CD4-positive, alpha-beta memory T cell (primary cell): ENCODE results near the gene CUX1. TPM values are rescaled to one million over a fixed set of nuclear protein-coding genes. Genes with fewer than 3 reads are reported as not detected.
A peak's percentile ranks its signal among the peaks of the same experiment; 100 is the strongest.
"Not testable (repeated sequence)": the region's sequence is repeated elsewhere in the genome, so short reads cannot be mapped to it uniquely, and the experiment has no call there.

Source experiments
- CTCF ChIA-PET: fragments of 350-600 bp; sonication (Branson Sonifier 250); formaldehyde crosslinking; loops from one replicate; lab custom pipeline; 2021; ENCODE audit warnings: inconsistent platforms; ENCODE audit not compliant: partially characterized antibody; lab: Charles Lee
- POLR2A ChIA-PET: fragments of 350-600 bp; sonication (Branson Sonifier 250); formaldehyde crosslinking; loops from one replicate; lab custom pipeline; 2021; ENCODE audit not compliant: partially characterized antibody; lab: Charles Lee
- DNase-seq, 5 donors: peaks; one replicate each; pipeline versions ENCODE4 v3.0.0 to v3.0.0-alpha.2; 2020 to 2022; ENCODE audit warnings: mixed read lengths in 1 of 5
- H3K27ac ChIP-seq: one replicate; pipeline ENCODE4 v1.7.0; 2013; ENCODE audit warnings: low read depth, low read length
- H3K27me3 ChIP-seq: 2 replicates; pipeline ENCODE4 v1.7.0; 2013; ENCODE audit warnings: mild to moderate bottlenecking, low read length, moderate library complexity; ENCODE audit not compliant: insufficient read depth
- H3K36me3 ChIP-seq: 2 replicates; pipeline ENCODE4 v1.7.0; 2013; ENCODE audit warnings: mild to moderate bottlenecking, low read length, moderate library complexity; ENCODE audit not compliant: insufficient read depth
- H3K4me1 ChIP-seq: 2 replicates; pipeline ENCODE4 v1.7.0; 2013; ENCODE audit warnings: mild to moderate bottlenecking, low read length, moderate library complexity; ENCODE audit not compliant: insufficient read depth
- H3K4me3 ChIP-seq, 2 donors: one replicate each; pipeline ENCODE4 v1.7.0; 2013; ENCODE audit warnings: low read length in 2 of 2, mild to moderate bottlenecking in 1 of 2
- H3K9me3 ChIP-seq, 2 donors: one replicate each; pipeline ENCODE4 v1.7.0; 2013; ENCODE audit warnings: low read length in 2 of 2, control low read depth in 1 of 2; ENCODE audit not compliant: control insufficient read depth in 1 of 2
- H3K27ac Mint-ChIP-seq, 7 donors: one replicate each; pipeline ENCODE4 v1.8.0; 2020 to 2021; ENCODE audit warnings: mixed read lengths in 7 of 7, mild to moderate bottlenecking in 6 of 7, inconsistent platforms in 3 of 7, moderate library complexity in 3 of 7
- H3K27me3 Mint-ChIP-seq, 2 donors: one replicate each; pipeline ENCODE4 v1.8.0; 2020 to 2021; ENCODE audit warnings: mixed read lengths in 2 of 2
- H3K36me3 Mint-ChIP-seq, 2 donors: one replicate each; pipeline ENCODE4 v1.8.0; 2020 to 2021; ENCODE audit warnings: mixed read lengths in 2 of 2, inconsistent platforms in 1 of 2, mild to moderate bottlenecking in 1 of 2
- H3K4me1 Mint-ChIP-seq, 4 donors: one replicate each; pipeline ENCODE4 v1.8.0; 2020 to 2021; ENCODE audit warnings: mixed read lengths in 4 of 4, mild to moderate bottlenecking in 1 of 4
- H3K4me3 Mint-ChIP-seq, 8 donors: one replicate each; pipeline ENCODE4 v1.8.0; 2020 to 2021; ENCODE audit warnings: mixed read lengths in 8 of 8, mild to moderate bottlenecking in 7 of 8, moderate library complexity in 6 of 8, inconsistent platforms in 3 of 8
- H3K9me3 Mint-ChIP-seq, 8 donors: one replicate each; pipeline ENCODE4 v1.8.0; 2020 to 2021; ENCODE audit warnings: mixed read lengths in 8 of 8, mild to moderate bottlenecking in 5 of 8, inconsistent platforms in 3 of 8, moderate library complexity in 1 of 8
- intact Hi-C: fragments of 100-400 bp; cut with micrococcal nuclease; formaldehyde crosslinking; loops from one replicate; pipeline ENCODE4 v1.15.1; 2023
- polyA plus RNA-seq, 2 donors: library from polyadenylated mRNA; unstranded; fragments of 300-500 nt; fragmentation: Illumina TruSeq; gene quantifications; one replicate each; pipeline ENCODE4 v1.2.3, GENCODE V29; 2021
- total RNA-seq, 2 experiments: library from RNA; stranded (reverse); gene quantifications; one replicate each; pipeline ENCODE4 v1.2.3, GENCODE V29; 2021

CUX1 gene
- total and polyA plus RNA-seq, 4 experiments from 2014 or later = 2.1 to 47.6 (median 36.1) TPM

GRCh38 chr7:102178410-102178809 is 361.0 kb downstream of the CUX1 start:
- Mint-ChIP-seq H3K27me3 (no peaks in the 10 kb centered on the region), H3K27ac (no peak overlapping the region), H3K4me1 (no peaks in the 10 kb centered on the region), H3K9me3 (no peaks in the 10 kb centered on the region), H3K4me3 (no peak overlapping the region), H3K36me3 (peaks cover 44 to 46% of the 10 kb centered on the region in 2 donors)
- CTCF ChIA-PET = no interaction called here
- Histone ChIP-seq H3K4me3 (no peak overlapping the region), H3K27me3 (no peaks in the 10 kb centered on the region), H3K27ac (no peak overlapping the region), H3K4me1 (no peaks in the 10 kb centered on the region), H3K9me3 (no peaks in the 10 kb centered on the region), H3K36me3 (peaks cover 8% of the 10 kb centered on the region)
- DNase-seq = no peak
- POLR2A ChIA-PET = no interaction called here
- intact Hi-C loops = no loop called here

GRCh38 chr7:102180727-102181126 is 363.3 kb downstream of the CUX1 start:
- POLR2A ChIA-PET = no interaction called here
- CTCF ChIA-PET = no interaction called here
- H3K9me3 Mint-ChIP-seq = no peaks in the 10 kb centered on the region
- no peak overlapping the region for H3K27ac ChIP-seq
- H3K4me3 ChIP-seq = no peak overlapping the region
- intact Hi-C loops = no loop called here
- no peaks in the 10 kb centered on the region for H3K4me1 ChIP-seq
- no peaks in the 10 kb centered on the region for H3K27me3 ChIP-seq
- H3K4me1 Mint-ChIP-seq = no peaks in the 10 kb centered on the region
- peaks cover 17% of the 10 kb centered on the region for H3K36me3 ChIP-seq
- H3K27me3 Mint-ChIP-seq = no peaks in the 10 kb centered on the region
- H3K27ac Mint-ChIP-seq = no peak overlapping the region
- no peaks in the 10 kb centered on the region for H3K9me3 ChIP-seq
- H3K4me3 Mint-ChIP-seq = no peak overlapping the region
- peaks cover 36 to 40% of the 10 kb centered on the region in 2 donors for H3K36me3 Mint-ChIP-seq
- DNase-seq = no peak

GRCh38 chr7:102181517-102181916 is 364.1 kb downstream of the CUX1 start:
- POLR2A ChIA-PET = no interaction called here
- intact Hi-C loops = no loop called here
- CTCF ChIA-PET = no interaction called here
- peaks cover 17% of the 10 kb centered on the region for H3K36me3 ChIP-seq
- H3K9me3 Mint-ChIP-seq = no peaks in the 10 kb centered on the region
- H3K27ac Mint-ChIP-seq = no peak overlapping the region
- peaks cover 39 to 41% of the 10 kb centered on the region in 2 donors for H3K36me3 Mint-ChIP-seq
- no peak for DNase-seq
- no peaks in the 10 kb centered on the region for H3K9me3 ChIP-seq
- no peak overlapping the region for H3K27ac ChIP-seq
- no peaks in the 10 kb centered on the region for H3K27me3 ChIP-seq
- H3K4me3 ChIP-seq = no peak overlapping the region
- H3K27me3 Mint-ChIP-seq = no peaks in the 10 kb centered on the region
- H3K4me3 Mint-ChIP-seq = no peak overlapping the region
- no peaks in the 10 kb centered on the region for H3K4me1 ChIP-seq
- H3K4me1 Mint-ChIP-seq = no peaks in the 10 kb centered on the region

- Histone ChIP-seq H3K27me3 (no peaks in the 10 kb centered on the region), H3K27ac (no peak overlapping the region), H3K4me1 (no peaks in the 10 kb centered on the region), H3K9me3 (no peaks in the 10 kb centered on the region), H3K4me3 (no peak overlapping the region), H3K36me3 (peaks cover 17% of the 10 kb centered on the region)
- POLR2A ChIA-PET = no interaction called here
- Mint-ChIP-seq H3K36me3 (peaks cover 39 to 41% of the 10 kb centered on the region in 2 donors), H3K9me3 (no peaks in the 10 kb centered on the region), H3K27me3 (no peaks in the 10 kb centered on the region), H3K27ac (no peak overlapping the region), H3K4me3 (no peak overlapping the region), H3K4me1 (no peaks in the 10 kb centered on the region)
- CTCF ChIA-PET = no interaction called here
- intact Hi-C loops = no loop called here
- no peak for DNase-seq
Observed at GRCh38 chr7:102182016-102182415, 364.6 kb downstream of the CUX1 start.

- H3K27ac ChIP-seq, H3K27me3 ChIP-seq, H3K9me3 ChIP-seq, H3K4me1 Mint-ChIP-seq, H3K27me3 Mint-ChIP-seq, DNase-seq, H3K4me3 ChIP-seq, POLR2A ChIA-PET, intact Hi-C loops, CTCF ChIA-PET, H3K9me3 Mint-ChIP-seq, H3K4me1 ChIP-seq: not testable (repeated sequence)
- Mint-ChIP-seq H3K36me3 (peaks cover 29 to 34% of the 10 kb centered on the region in 2 donors), H3K4me3 (peak overlapping the region in 1 of 8 donors; percentile 20), H3K27ac (peak overlapping the region in 1 of 7 donors; percentile 6)
- peaks cover 17% of the 10 kb centered on the region for H3K36me3 ChIP-seq
Observed at GRCh38 chr7:102183848-102184247, 366.4 kb downstream of the CUX1 start.

- Histone ChIP-seq H3K4me3 (no peak overlapping the region), H3K9me3 (no peaks in the 10 kb centered on the region), H3K27me3 (no peaks in the 10 kb centered on the region), H3K36me3 (peaks cover 17% of the 10 kb centered on the region), H3K4me1 (no peaks in the 10 kb centered on the region), H3K27ac (no peak overlapping the region)
- H3K27me3 Mint-ChIP-seq = no peaks in the 10 kb centered on the region
- H3K36me3 Mint-ChIP-seq = peaks cover 28 to 32% of the 10 kb centered on the region in 2 donors
- H3K9me3 Mint-ChIP-seq = no peaks in the 10 kb centered on the region
- intact Hi-C loops = no loop called here
- ChIA-PET CTCF (interaction anchor here (0.5 kb wide), 1 partner anchor 1390 kb away, joined by 3 read pairs; no protein-coding TSS in a partner anchor), POLR2A (no interaction called here)
- DNase-seq = no peak
- no peaks in the 10 kb centered on the region for H3K4me1 Mint-ChIP-seq
- H3K4me3 Mint-ChIP-seq = no peak overlapping the region
- peak overlapping the region in 1 of 7 donors; percentile 6 for H3K27ac Mint-ChIP-seq
Observed at GRCh38 chr7:102184303-102184702, 366.9 kb downstream of the CUX1 start.

GRCh38 chr7:102185796-102186195 is 368.4 kb downstream of the CUX1 start:
- H3K4me3 ChIP-seq = no peak overlapping the region
- H3K36me3 Mint-ChIP-seq = peaks cover 29 to 33% of the 10 kb centered on the region in 2 donors
- ChIA-PET POLR2A (no interaction called here), CTCF (no interaction called here)
- no peak overlapping the region for H3K27ac ChIP-seq
- no peaks in the 10 kb centered on the region for H3K9me3 ChIP-seq
- H3K4me1 Mint-ChIP-seq = no peaks in the 10 kb centered on the region
- H3K4me1 ChIP-seq = no peaks in the 10 kb centered on the region
- H3K4me3 Mint-ChIP-seq = no peak overlapping the region
- DNase-seq = no peak
- no peaks in the 10 kb centered on the region for H3K9me3 Mint-ChIP-seq
- intact Hi-C loops = no loop called here
- H3K27ac Mint-ChIP-seq = no peak overlapping the region
- no peaks in the 10 kb centered on the region for H3K27me3 ChIP-seq
- peaks cover 17% of the 10 kb centered on the region for H3K36me3 ChIP-seq
- no peaks in the 10 kb centered on the region for H3K27me3 Mint-ChIP-seq

GRCh38 chr7:102186306-102186705 is 368.9 kb downstream of the CUX1 start:
- H3K4me3 Mint-ChIP-seq = no peak overlapping the region
- POLR2A ChIA-PET = no interaction called here
- intact Hi-C loops = no loop called here
- no peaks in the 10 kb centered on the region for H3K9me3 Mint-ChIP-seq
- H3K4me3 ChIP-seq = no peak overlapping the region
- no peaks in the 10 kb centered on the region for H3K4me1 Mint-ChIP-seq
- H3K27ac Mint-ChIP-seq = no peak overlapping the region
- H3K27me3 ChIP-seq = no peaks in the 10 kb centered on the region
- peaks cover 26 to 33% of the 10 kb centered on the region in 2 donors for H3K36me3 Mint-ChIP-seq
- DNase-seq = no peak
- CTCF ChIA-PET = no interaction called here
- H3K27ac ChIP-seq = no peak overlapping the region
- H3K4me1 ChIP-seq = no peaks in the 10 kb centered on the region
- H3K27me3 Mint-ChIP-seq = no peaks in the 10 kb centered on the region
- peaks cover 13% of the 10 kb centered on the region for H3K36me3 ChIP-seq
- H3K9me3 ChIP-seq = no peaks in the 10 kb centered on the region
